ENCODE results near the gene PSMA7. TPM values are rescaled to one million over a fixed set of nuclear protein-coding genes. Genes with fewer than 3 reads are reported as not detected.

Gene PSMA7
- total RNA-seq, 2 donors from 2014 or later = 174 to 176 TPM

DNA sequence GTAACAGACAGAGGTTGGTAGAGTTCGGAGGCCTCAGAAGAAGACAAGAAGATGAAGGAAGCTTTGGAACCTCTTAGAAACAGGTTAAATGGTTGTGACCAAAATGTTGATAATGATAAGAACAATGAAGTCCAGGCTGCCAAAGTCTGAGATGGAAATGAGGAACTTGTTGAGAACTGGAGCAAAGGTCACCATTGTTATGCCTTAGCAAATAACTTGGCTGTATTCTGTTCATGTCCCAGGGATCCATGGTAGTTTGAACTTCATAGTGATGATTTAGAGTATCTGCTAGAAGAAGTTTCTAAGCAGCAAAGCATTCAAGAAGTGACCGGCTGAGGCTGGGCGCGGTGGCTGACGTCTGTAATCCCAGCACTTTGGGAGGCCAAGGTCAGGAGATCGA lies 32.0 kb downstream of the PSMA7 start:
- Histone ChIP-seq H3K4me1 (no peaks in the 10 kb centered on the region), H3K27me3 (no peaks in the 10 kb centered on the region), H3K27ac (no peak overlapping the region), H3K9me3 (peaks cover 0 to 17% (median 0%) of the 10 kb centered on the region in 3 donors), H3K36me3 (replicated peaks in 1 of 2; ENCODE audit: insufficient read depth in 1 of 2, low read depth in 2 of 2) (no peaks in the 10 kb centered on the region), H3K4me3 (no peak overlapping the region)
- ATAC-seq = no peak
- intact Hi-C loops (cut with DNase I) = no loop called here
- no peak for TF ChIP-seq POLR2A (IDR thresholded peaks at IDR 0.05)
- TF ChIP-seq, protein P1, sequence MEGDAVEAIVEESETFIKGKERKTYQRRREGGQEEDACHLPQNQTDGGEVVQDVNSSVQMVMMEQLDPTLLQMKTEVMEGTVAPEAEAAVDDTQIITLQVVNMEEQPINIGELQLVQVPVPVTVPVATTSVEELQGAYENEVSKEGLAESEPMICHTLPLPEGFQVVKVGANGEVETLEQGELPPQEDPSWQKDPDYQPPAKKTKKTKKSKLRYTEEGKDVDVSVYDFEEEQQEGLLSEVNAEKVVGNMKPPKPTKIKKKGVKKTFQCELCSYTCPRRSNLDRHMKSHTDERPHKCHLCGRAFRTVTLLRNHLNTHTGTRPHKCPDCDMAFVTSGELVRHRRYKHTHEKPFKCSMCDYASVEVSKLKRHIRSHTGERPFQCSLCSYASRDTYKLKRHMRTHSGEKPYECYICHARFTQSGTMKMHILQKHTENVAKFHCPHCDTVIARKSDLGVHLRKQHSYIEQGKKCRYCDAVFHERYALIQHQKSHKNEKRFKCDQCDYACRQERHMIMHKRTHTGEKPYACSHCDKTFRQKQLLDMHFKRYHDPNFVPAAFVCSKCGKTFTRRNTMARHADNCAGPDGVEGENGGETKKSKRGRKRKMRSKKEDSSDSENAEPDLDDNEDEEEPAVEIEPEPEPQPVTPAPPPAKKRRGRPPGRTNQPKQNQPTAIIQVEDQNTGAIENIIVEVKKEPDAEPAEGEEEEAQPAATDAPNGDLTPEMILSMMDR (IDR thresholded peaks at IDR 0.05) = no peak
- 89 to 96% methylated on average over 6 of the region's 6 CpGs for WGBS, 2 donors
- DNase-seq = no peak

DNA sequence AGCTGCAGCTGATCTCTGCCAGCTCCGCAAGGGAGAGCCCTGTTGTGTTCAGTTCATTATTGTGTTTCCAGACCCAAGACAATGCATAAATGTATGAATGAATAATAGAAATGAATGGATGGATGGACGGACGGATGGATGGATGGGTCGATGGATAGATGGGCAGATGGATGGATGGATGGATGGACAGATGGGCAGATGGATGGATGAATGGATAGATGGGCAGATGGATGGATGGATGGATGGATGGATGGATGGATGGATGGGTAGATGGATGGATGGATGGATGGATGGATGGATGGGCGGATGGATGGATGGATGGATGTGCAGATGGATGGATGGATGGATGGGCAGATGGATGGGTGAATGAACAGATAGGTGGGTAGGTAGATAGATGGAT lies 37.6 kb downstream of the PSMA7 start:
- Histone ChIP-seq H3K27me3 (no peaks in the 10 kb centered on the region), H3K27ac (no peak overlapping the region), H3K4me1 (no peaks in the 10 kb centered on the region), H3K4me3 (no peak overlapping the region), H3K9me3 (peaks cover 0 to 25% (median 0%) of the 10 kb centered on the region in 3 donors), H3K36me3 (replicated peaks in 1 of 2; ENCODE audit: insufficient read depth in 1 of 2, low read depth in 2 of 2) (no peaks in the 10 kb centered on the region)
- no peak for DNase-seq
- 85 to 86% methylated on average over 5 of the region's 5 CpGs for WGBS, 2 donors
- TF ChIP-seq, protein P1 (IDR thresholded peaks at IDR 0.05) = no peak
- TF ChIP-seq POLR2A (IDR thresholded peaks at IDR 0.05) = no peak
- intact Hi-C loops (cut with DNase I) = no loop called here
- ATAC-seq = no peak

DNA sequence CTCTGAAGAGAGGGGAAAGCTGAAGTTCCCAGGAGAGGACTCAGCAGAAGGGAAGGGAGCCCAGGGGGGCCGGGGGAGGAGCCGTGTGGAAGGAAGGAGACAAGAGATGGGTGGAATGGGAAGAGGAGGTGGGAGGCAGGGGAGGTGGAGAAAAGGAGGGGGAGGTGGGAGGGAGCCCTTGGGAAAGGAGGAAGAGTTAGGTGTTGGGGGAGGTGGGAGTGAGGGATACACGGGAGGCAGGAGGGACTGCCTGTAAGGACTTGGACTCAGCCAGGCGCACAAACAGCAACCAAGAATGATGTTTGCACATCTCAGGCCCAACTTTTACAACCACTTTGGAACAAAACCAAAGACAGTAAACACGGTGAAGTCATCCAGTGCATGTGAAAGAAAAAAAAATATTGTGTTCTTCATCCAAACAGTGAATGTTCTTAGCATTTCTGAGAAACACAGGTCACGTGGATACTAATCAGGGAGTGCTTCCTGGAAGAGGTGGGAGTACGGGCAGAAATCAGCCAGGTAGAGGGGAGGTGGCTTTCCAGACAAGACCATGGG lies 38.3 kb downstream of the PSMA7 start:
- Histone ChIP-seq H3K4me1 (no peaks in the 10 kb centered on the region), H3K9me3 (peaks cover 0 to 25% (median 0%) of the 10 kb centered on the region in 3 donors), H3K36me3 (replicated peaks in 1 of 2; ENCODE audit: insufficient read depth in 1 of 2, low read depth in 2 of 2) (no peaks in the 10 kb centered on the region), H3K4me3 (no peak overlapping the region), H3K27me3 (no peaks in the 10 kb centered on the region), H3K27ac (no peak overlapping the region)
- no peak for TF ChIP-seq POLR2A (IDR thresholded peaks at IDR 0.05)
- TF ChIP-seq, protein P1 (IDR thresholded peaks at IDR 0.05) = no peak
- ATAC-seq = peak; percentile 12
- no peak for DNase-seq
- intact Hi-C loops (cut with DNase I) = no loop called here
- 41 to 45% methylated on average over 7 of the region's 7 CpGs for WGBS, 2 donors

DNA sequence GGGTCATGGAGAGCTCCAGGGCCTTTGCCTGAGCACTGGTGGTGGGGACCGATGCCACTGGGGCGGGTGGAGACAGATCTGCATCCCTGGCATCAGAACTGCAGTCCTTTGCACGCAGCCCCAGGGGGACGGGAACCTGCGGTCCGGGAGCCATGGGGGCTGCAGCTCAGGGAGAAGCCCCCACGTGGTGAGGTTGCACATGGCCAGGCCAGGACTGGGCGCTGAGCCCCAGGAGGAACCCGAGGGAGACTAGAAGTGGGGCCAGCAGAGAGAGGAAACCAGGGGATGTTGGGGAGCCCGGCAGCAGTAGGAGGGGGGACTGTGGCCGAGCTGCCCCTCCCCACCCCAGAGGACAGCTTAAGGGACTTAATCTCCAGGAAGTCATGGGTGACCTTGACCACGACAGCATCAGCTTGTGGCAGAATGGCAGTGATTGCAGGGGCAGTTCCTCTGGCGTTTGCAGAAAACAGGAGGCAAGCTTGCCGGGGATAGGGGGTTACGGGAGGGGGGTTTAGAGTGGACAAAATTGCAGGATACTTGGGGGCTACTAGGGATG lies 38.9 kb downstream of the PSMA7 start:
- DNase-seq = no peak
- Histone ChIP-seq H3K27ac (no peak overlapping the region), H3K36me3 (replicated peaks in 1 of 2; ENCODE audit: insufficient read depth in 1 of 2, low read depth in 2 of 2) (no peaks in the 10 kb centered on the region), H3K27me3 (no peaks in the 10 kb centered on the region), H3K4me1 (no peaks in the 10 kb centered on the region), H3K9me3 (peaks cover 0 to 21% (median 0%) of the 10 kb centered on the region in 3 donors), H3K4me3 (no peak overlapping the region)
- intact Hi-C loops (cut with DNase I) = no loop called here
- WGBS, 2 donors = 37 to 49% methylated on average over 10 to 15 of the region's 15 CpGs
- TF ChIP-seq, protein P1 (IDR thresholded peaks at IDR 0.05) = no peak
- no peak for TF ChIP-seq POLR2A (IDR thresholded peaks at IDR 0.05)
- no peak for ATAC-seq

Data from body of pancreas (tissue), 4 donors.